G401 (cell line): ENCODE results near the gene CTNNA3. TPM values are rescaled to one million over a fixed set of nuclear protein-coding genes. Genes with fewer than 3 reads are reported as not detected.

Experiments used
- DNase-seq: peaks from one replicate; pipeline ENCODE4 v3.0.0-alpha.2; 2015; ENCODE audit warnings: low spot score
- in situ Hi-C: cut with HindIII; loops from 2 replicates; pipeline ENCODE4 v1.10.0; 2016; ENCODE audit warnings: low sequenced_read_pairs, mixed read lengths
- total RNA-seq: library from RNA; depleted of rRNA; stranded (reverse); fragments of >200 nt; shearing (Covaris generic); gene quantifications from 2 replicates; pipeline ENCODE4 v1.2.3, GENCODE V29; 2014

The CTNNA3 gene
- total RNA-seq, 1 experiment from 2014 or later = not detected

- in situ Hi-C loops = no loop called here
- DNase-seq = no peak
Observed at GRCh38 chr10:66828957-66829356, 867.0 kb downstream of the CTNNA3 start.

GRCh38 chr10:66827353-66827752 is 868.6 kb downstream of the CTNNA3 start:
- DNase-seq = no peak
- in situ Hi-C loops = no loop called here

GRCh38 chr10:66823301-66823700 is 872.7 kb downstream of the CTNNA3 start:
- in situ Hi-C loops = no loop called here
- DNase-seq = no peak

GRCh38 chr10:66822801-66823200 is 873.2 kb downstream of the CTNNA3 start:
- DNase-seq = no peak
- in situ Hi-C loops = no loop called here

GRCh38 chr10:66819691-66820090 is 876.3 kb downstream of the CTNNA3 start:
- in situ Hi-C loops = no loop called here
- no peak for DNase-seq

GRCh38 chr10:66813122-66813521 is 882.9 kb downstream of the CTNNA3 start:
- DNase-seq = no peak
- in situ Hi-C loops = no loop called here

GRCh38 chr10:66811211-66811610 is 884.8 kb downstream of the CTNNA3 start:
- in situ Hi-C loops = no loop called here
- no peak for DNase-seq

- in situ Hi-C loops = no loop called here
- DNase-seq = no peak
Observed at GRCh38 chr10:66809402-66809801, 886.6 kb downstream of the CTNNA3 start.

GRCh38 chr10:66805612-66806011 is 890.4 kb downstream of the CTNNA3 start:
- DNase-seq = no peak
- in situ Hi-C loops = no loop called here

- DNase-seq = no peak
Observed at GRCh38 chr10:66804962-66805361, 891.0 kb downstream of the CTNNA3 start.

GRCh38 chr10:66803174-66803573 is 892.8 kb downstream of the CTNNA3 start:
- DNase-seq = no peak
- in situ Hi-C loops = no loop called here

More at GRCh38 chr10:66804962-66805361, 891.0 kb downstream of the CTNNA3 start:
- in situ Hi-C loops = no loop called here

GRCh38 chr10:66799474-66799873 is 896.5 kb downstream of the CTNNA3 start:
- DNase-seq = no peak
- in situ Hi-C loops = no loop called here

GRCh38 chr10:66795866-66796265 is 900.1 kb downstream of the CTNNA3 start:
- no peak for DNase-seq
- in situ Hi-C loops = no loop called here

GRCh38 chr10:66792441-66792840 is 903.6 kb downstream of the CTNNA3 start:
- in situ Hi-C loops = no loop called here
- DNase-seq = no peak

GRCh38 chr10:66788178-66788987 is 907.6 kb downstream of the CTNNA3 start:
- DNase-seq = no peak
- in situ Hi-C loops = no loop called here

- in situ Hi-C loops = no loop called here
- no peak for DNase-seq
Observed at GRCh38 chr10:66786709-66787108, 909.3 kb downstream of the CTNNA3 start.

GRCh38 chr10:66784770-66785169 is 911.2 kb downstream of the CTNNA3 start:
- in situ Hi-C loops = no loop called here
- no peak for DNase-seq

- in situ Hi-C loops = no loop called here
- DNase-seq = no peak
Observed at GRCh38 chr10:66783316-66783715, 912.7 kb downstream of the CTNNA3 start.

- in situ Hi-C loops = no loop called here
- no peak for DNase-seq
Observed at GRCh38 chr10:66782776-66783175, 913.2 kb downstream of the CTNNA3 start.

- no peak for DNase-seq
- in situ Hi-C loops = no loop called here
Observed at GRCh38 chr10:66782144-66782543, 913.9 kb downstream of the CTNNA3 start.

GRCh38 chr10:66780796-66781195 is 915.2 kb downstream of the CTNNA3 start:
- DNase-seq = no peak
- in situ Hi-C loops = no loop called here
